CD4-positive, alpha-beta T cell treated with Interleukin-4 for 4 hours (primary cell): ENCODE measurements around the gene SPATA25.
A peak's percentile ranks its signal among the peaks of the same experiment; 100 is the strongest.
"Not testable (repeated sequence)": the region's sequence is repeated elsewhere in the genome, so short reads cannot be mapped to it uniquely, and the experiment has no call there.

Experiments used
- DNase-seq: peaks from one replicate; pipeline ENCODE4 v3.0.0-alpha.2; 2020

Gene SPATA25

GRCh38 chr20:45912344-45912682, 24.9 kb upstream of the SPATA25 start:
- no peak for DNase-seq

GRCh38 chr20:45911486-45912343, 24.3 kb upstream of the SPATA25 start, which contains the start of gene PLTP:
Gene PLTP, minus strand, starts transcription at chr20:45912155. Its CDS starts 703 bp downstream, at chr20:45911452.
- peak; percentile 13 for DNase-seq

- DNase-seq = peak; percentile 89
These were observed 23.5 kb upstream of the SPATA25 start for GRCh38 chr20:45910670-45911485.

GRCh38 chr20:45909817-45910669, 22.6 kb upstream of the SPATA25 start:
- DNase-seq = no peak

GRCh38 chr20:45909336-45909808, 21.9 kb upstream of the SPATA25 start:
- no peak for DNase-seq

- DNase-seq = no peak
These were observed 20.7 kb upstream of the SPATA25 start for GRCh38 chr20:45908084-45908483.

- no peak for DNase-seq
These were observed 20.0 kb upstream of the SPATA25 start for GRCh38 chr20:45907219-45907948.

GRCh38 chr20:45905505-45906079, 18.2 kb upstream of the SPATA25 start:
- no peak for DNase-seq

- no peak for DNase-seq
These were observed 17.4 kb upstream of the SPATA25 start for GRCh38 chr20:45904583-45905504.

GRCh38 chr20:45902199-45902701, 14.8 kb upstream of the SPATA25 start:
- no peak for DNase-seq

GRCh38 chr20:45901332-45901731, 13.9 kb upstream of the SPATA25 start:
- not testable (repeated sequence) for DNase-seq

GRCh38 chr20:45899046-45899835, 11.8 kb upstream of the SPATA25 start:
- no peak for DNase-seq

- DNase-seq = no peak
These were observed 10.9 kb upstream of the SPATA25 start for GRCh38 chr20:45898285-45898684.

- DNase-seq = no peak
These were observed 10.3 kb upstream of the SPATA25 start for GRCh38 chr20:45897692-45898091.

GRCh38 chr20:45897289-45897688, 9.9 kb upstream of the SPATA25 start:
- no peak for DNase-seq

- DNase-seq = no peak
These were observed 9.3 kb upstream of the SPATA25 start for GRCh38 chr20:45896641-45897161.

- DNase-seq = no peak
These were observed 7.4 kb upstream of the SPATA25 start for GRCh38 chr20:45894797-45895196.

GRCh38 chr20:45893831-45894230, 6.4 kb upstream of the SPATA25 start:
- no peak for DNase-seq

- peak; percentile 14 for DNase-seq
These were observed 5.5 kb upstream of the SPATA25 start for GRCh38 chr20:45892828-45893500.
